SK-N-SH treated with all-trans-retinoic acid at 6 μM for 48 hours (cell line): ENCODE data around the gene NAPG.

Source experiments
- BACH2 ChIP-seq: fragments of 250-450 bp; sonication (Bioruptor Pico); IDR thresholded peaks from 2 replicates; pipeline ENCODE4 v1.9.0; 2021; ENCODE audit warnings: mild to moderate bottlenecking, borderline replicate concordance
- GLIS3 ChIP-seq: fragments of 250-450 bp; sonication (Bioruptor Pico); IDR thresholded peaks from 2 replicates; pipeline ENCODE4 v1.5.0; 2020; ENCODE audit warnings: mild to moderate bottlenecking, moderate library complexity
- ISL1 ChIP-seq: fragments of 250-450 bp; sonication (Bioruptor Pico); IDR thresholded peaks from 2 replicates; pipeline ENCODE4 v2.1.2; 2022; ENCODE audit warnings: mild to moderate bottlenecking, moderate library complexity
- RARB ChIP-seq: fragments of 250-450 bp; sonication (Bioruptor Pico); IDR thresholded peaks from 2 replicates; pipeline ENCODE4 v1.8.0; 2021; ENCODE audit warnings: mild to moderate bottlenecking, moderate library complexity
- TOX ChIP-seq: fragments of 250-450 bp; sonication (Bioruptor Pico); IDR thresholded peaks from 2 replicates; pipeline ENCODE4 v1.8.0; 2021; ENCODE audit warnings: mild to moderate bottlenecking, moderate library complexity, borderline replicate concordance
- TF ChIP-seq, protein P1 (sequence below): fragments of 250-450 bp; sonication (Bioruptor Pico); IDR thresholded peaks from 2 replicates; pipeline ENCODE4 v1.5.1; 2020; ENCODE audit warnings: low read depth, mild to moderate bottlenecking, moderate library complexity
- TF ChIP-seq, protein P2 (sequence below): fragments of 250-450 bp; sonication (Bioruptor Pico); IDR thresholded peaks from 2 replicates; pipeline ENCODE4 v1.8.0; 2021; ENCODE audit warnings: low read depth, mild to moderate bottlenecking, moderate library complexity, borderline replicate concordance

DNA sequence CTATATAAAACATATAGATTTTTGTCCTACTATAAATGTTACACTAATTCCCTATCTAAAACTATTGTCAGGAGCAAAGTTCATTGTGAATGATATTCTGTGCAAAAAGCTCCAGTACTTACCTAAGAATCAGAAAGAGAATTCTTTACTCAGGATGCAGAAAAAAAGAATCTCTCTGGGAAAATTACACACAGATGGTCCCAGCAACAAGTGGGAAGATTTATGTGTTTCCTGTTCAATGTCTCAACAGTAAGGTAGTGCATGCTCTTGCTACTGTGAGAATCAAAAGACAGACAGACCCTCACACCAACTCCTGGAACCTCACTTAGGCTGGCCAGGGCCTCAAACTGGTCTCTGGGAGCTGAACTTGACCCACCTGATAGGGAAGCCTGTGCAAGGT, 11.2 kb upstream of the NAPG start:
- TF ChIP-seq TOX (CRISPR knock-in tag) (no peak), RARB (no peak), BACH2 (CRISPR knock-in tag) (no peak), ISL1 (CRISPR knock-in tag) (no peak), GLIS3 (CRISPR knock-in tag) (no peak)
- TF ChIP-seq, protein P1, sequence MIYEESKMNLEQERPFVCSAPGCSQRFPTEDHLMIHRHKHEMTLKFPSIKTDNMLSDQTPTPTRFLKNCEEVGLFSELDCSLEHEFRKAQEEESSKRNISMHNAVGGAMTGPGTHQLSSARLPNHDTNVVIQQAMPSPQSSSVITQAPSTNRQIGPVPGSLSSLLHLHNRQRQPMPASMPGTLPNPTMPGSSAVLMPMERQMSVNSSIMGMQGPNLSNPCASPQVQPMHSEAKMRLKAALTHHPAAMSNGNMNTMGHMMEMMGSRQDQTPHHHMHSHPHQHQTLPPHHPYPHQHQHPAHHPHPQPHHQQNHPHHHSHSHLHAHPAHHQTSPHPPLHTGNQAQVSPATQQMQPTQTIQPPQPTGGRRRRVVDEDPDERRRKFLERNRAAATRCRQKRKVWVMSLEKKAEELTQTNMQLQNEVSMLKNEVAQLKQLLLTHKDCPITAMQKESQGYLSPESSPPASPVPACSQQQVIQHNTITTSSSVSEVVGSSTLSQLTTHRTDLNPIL (CRISPR knock-in tag), result no peak
- TF ChIP-seq, protein P2, sequence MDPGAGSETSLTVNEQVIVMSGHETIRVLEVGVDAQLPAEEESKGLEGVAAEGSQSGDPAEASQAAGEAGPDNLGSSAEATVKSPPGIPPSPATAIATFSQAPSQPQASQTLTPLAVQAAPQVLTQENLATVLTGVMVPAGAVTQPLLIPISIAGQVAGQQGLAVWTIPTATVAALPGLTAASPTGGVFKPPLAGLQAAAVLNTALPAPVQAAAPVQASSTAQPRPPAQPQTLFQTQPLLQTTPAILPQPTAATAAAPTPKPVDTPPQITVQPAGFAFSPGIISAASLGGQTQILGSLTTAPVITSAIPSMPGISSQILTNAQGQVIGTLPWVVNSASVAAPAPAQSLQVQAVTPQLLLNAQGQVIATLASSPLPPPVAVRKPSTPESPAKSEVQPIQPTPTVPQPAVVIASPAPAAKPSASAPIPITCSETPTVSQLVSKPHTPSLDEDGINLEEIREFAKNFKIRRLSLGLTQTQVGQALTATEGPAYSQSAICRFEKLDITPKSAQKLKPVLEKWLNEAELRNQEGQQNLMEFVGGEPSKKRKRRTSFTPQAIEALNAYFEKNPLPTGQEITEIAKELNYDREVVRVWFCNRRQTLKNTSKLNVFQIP (CRISPR knock-in tag), result no peak
